Prostate gland (tissue), 2 donors: ENCODE measurements around the gene CDH13.

Experiments used
- CTCF ChIP-seq, 4 experiments: fragments of 200-600 bp in 2 of 4; fragments of 450-650 bp in 2 of 4; sonication (generic) in 2 of 4; IDR thresholded peaks; 1 replicate in 3 of 4; 2 replicates in 1 of 4; pipeline ENCODE4 v1.5.1; 2016 to 2019; ENCODE audit warnings: antibody characterized with exemption in 4 of 4, mild to moderate bottlenecking in 2 of 4, moderate library complexity in 2 of 4
- POLR2A ChIP-seq: fragments of 450-650 bp; IDR thresholded peaks from one replicate; pipeline ENCODE4 v1.6.1; 2016; ENCODE audit warnings: antibody characterized with exemption, mild to moderate bottlenecking

DNA sequence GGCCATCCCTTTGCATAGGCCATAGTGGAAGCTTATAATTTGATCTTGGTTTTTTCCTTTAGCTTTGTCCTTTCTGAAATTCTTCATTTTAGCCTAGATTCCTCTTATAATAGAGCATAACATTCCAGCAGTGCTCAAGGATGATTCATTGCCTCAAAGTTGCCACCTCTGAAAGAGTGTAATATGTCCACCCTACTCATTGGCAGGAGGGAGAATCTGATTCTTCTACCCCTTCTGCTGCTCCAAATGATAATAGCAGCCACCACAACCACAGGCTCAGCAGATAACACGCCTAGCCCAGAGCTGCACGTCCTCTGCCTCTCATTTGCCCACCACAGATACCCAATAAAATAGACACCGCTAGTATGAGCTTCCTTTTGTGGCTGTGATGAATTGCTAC, 843.6 kb downstream of the CDH13 start:
- TF ChIP-seq CTCF (IDR thresholded peaks at IDR 0.05), result no peak
- no peak for TF ChIP-seq POLR2A
